Measurements from ENCODE around the gene HS3ST5.
"Not testable (repeated sequence)": the region's sequence is repeated elsewhere in the genome, so short reads cannot be mapped to it uniquely, and the experiment has no call there.

Gene HS3ST5

DNA sequence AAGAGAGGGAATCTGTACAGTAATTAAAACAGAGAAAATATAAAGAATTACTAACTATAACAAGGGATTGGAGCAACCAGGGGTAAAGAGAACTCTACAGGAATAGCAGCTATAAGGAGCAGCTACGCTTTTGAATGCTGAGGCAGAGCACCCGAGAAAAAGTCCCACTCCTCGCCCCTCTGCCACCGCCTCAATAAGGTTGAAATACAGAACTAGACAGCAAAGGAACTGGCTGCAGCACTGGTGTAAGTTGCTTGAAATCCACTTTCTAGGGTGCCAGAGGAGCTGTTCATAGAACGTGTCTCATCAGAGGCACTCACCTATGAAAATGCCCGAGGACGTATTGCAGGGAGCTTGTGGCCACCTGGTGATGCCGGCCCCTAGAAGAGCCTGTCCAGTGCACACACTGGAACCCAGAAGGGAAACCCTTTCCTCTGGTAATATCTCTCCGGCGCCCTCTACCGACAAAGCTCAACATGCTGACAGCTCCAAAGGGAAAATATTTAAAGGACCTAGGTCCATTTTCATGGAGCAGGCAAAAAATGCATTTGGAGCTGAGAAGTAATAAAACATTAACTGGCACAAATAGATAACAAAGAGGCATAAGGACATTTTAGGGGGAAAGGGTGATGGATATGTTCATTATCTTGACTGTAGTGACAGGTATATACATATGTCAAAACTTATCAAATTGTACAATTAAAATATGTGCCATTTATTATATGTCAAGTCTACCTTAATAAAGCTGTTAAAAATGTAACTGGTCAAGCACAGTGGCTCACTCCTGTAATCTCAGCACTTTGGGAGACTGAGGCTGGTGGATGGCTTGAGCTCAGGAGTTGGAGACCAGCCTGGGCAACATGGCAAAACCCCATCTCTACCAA, 234.5 kb downstream of the HS3ST5 start:
- no peak overlapping the region for H3K4me3 ChIP-seq (ENCODE audit: low read length)
- no peak for TF ChIP-seq ZNF274 (IDR thresholded peaks at IDR 0.05; ENCODE audit: low read depth, low read length)

- no peak for TF ChIP-seq ZNF274 (IDR thresholded peaks at IDR 0.05; ENCODE audit: low read depth, low read length)
Measured at GRCh38 chr6:114106020-114106419, 236.8 kb downstream of the HS3ST5 start.

GRCh38 chr6:114101255-114101654, 241.6 kb downstream of the HS3ST5 start:
- TF ChIP-seq ZNF274 (IDR thresholded peaks at IDR 0.05; ENCODE audit: low read depth, low read length) = no peak
- no peak overlapping the region for H3K4me3 ChIP-seq (ENCODE audit: low read length)

More at GRCh38 chr6:114106020-114106419, 236.8 kb downstream of the HS3ST5 start:
- H3K4me3 ChIP-seq (ENCODE audit: low read length) = no peak overlapping the region

- TF ChIP-seq ZNF274 (IDR thresholded peaks at IDR 0.05; ENCODE audit: low read depth, low read length) = no peak
- no peak overlapping the region for H3K4me3 ChIP-seq (ENCODE audit: low read length)
Measured at GRCh38 chr6:114100215-114100994, 242.4 kb downstream of the HS3ST5 start.

- H3K4me3 ChIP-seq (ENCODE audit: low read length) = no peak overlapping the region
- no peak for TF ChIP-seq ZNF274 (IDR thresholded peaks at IDR 0.05; ENCODE audit: low read depth, low read length)
Measured at GRCh38 chr6:114096561-114097172, 246.2 kb downstream of the HS3ST5 start.

- no peak overlapping the region for H3K4me3 ChIP-seq (ENCODE audit: low read length)
- TF ChIP-seq ZNF274 (IDR thresholded peaks at IDR 0.05; ENCODE audit: low read depth, low read length) = no peak
Measured at GRCh38 chr6:114092943-114093342, 249.9 kb downstream of the HS3ST5 start.

GRCh38 chr6:114090626-114091025, 252.2 kb downstream of the HS3ST5 start:
- no peak overlapping the region for H3K4me3 ChIP-seq (ENCODE audit: low read length)
- no peak for TF ChIP-seq ZNF274 (IDR thresholded peaks at IDR 0.05; ENCODE audit: low read depth, low read length)

- no peak overlapping the region for H3K4me3 ChIP-seq (ENCODE audit: low read length)
- no peak for TF ChIP-seq ZNF274 (IDR thresholded peaks at IDR 0.05; ENCODE audit: low read depth, low read length)
Measured at GRCh38 chr6:114087496-114087895, 255.3 kb downstream of the HS3ST5 start.

- no peak overlapping the region for H3K4me3 ChIP-seq (ENCODE audit: low read length)
- TF ChIP-seq ZNF274 (IDR thresholded peaks at IDR 0.05; ENCODE audit: low read depth, low read length) = no peak
Measured at GRCh38 chr6:114085211-114085610, 257.6 kb downstream of the HS3ST5 start.

GRCh38 chr6:114084327-114084890, 258.4 kb downstream of the HS3ST5 start:
- H3K4me3 ChIP-seq (ENCODE audit: low read length) = no peak overlapping the region
- no peak for TF ChIP-seq ZNF274 (IDR thresholded peaks at IDR 0.05; ENCODE audit: low read depth, low read length)

DNA sequence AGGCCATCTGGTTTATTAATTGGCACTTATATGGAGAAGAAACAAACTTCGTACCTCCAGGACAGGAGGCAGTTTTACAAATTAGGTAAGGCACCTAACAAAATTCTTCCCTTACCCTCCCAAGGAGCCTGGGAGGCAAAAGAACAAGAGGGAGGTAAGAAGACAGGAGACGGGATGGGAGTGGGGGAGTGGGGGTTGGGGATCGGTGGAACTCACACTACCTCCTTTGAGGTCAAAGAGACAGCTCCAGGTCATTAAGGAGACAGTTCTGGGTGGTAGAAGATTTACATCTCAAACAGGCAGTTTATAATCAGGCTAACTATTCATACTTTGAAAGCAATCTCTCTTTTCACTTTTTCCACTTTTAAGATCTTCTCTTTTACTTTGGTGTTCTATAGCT, 259.6 kb downstream of the HS3ST5 start:
- no peak overlapping the region for H3K4me3 ChIP-seq (ENCODE audit: low read length)

DNA sequence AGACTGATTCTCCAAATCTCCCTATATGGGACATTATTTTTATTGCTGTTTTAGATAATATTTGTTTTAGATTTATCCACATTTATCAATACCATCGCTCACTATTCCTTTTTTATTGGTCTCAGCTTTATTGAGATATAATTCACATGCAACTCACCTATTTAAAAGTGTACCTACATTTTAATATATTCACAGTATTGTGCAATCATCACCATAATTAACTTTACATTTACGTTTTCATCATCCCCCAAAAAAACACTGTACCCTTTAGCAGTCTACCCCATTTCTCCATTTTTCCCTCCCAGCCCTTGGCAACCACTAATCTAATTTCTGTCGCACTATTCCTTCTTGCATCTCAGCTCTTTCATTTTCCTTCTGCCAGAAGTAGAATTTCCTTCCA, 261.1 kb downstream of the HS3ST5 start:
- TF ChIP-seq ZNF274 (IDR thresholded peaks at IDR 0.05; ENCODE audit: low read depth, low read length) = no peak
- no peak overlapping the region for H3K4me3 ChIP-seq (ENCODE audit: low read length)

More for the DNA sequence above, 259.6 kb downstream of the HS3ST5 start:
- TF ChIP-seq ZNF274 (IDR thresholded peaks at IDR 0.05; ENCODE audit: low read depth, low read length) = no peak

DNA sequence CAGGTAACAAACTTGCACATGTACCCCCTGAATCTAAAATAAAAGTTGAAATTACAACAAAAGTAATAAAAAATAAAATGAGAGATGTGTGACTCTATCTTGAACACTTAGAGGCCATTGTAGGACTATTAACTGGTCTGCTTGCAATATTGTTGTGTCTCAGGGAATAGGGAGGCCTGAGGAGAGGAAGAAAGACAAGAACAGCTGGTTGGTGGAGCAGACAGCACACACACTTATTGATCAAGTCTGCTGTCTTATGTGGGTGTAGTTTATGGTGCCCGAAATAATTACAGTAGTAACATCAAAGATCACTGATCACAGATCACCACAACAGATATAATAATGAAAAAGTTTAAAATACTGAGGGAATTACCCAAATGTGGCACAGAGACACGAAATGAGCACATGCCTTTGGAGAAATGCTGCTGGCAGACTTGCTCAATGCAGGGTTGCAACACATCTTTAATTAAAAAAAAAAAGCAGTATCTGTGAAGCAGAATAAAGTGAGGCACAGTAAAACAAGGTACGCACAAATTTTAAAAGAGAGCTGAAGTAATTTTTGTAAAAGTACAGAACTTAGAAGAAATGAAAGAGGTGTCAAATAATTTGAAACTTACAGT, 261.8 kb downstream of the HS3ST5 start:
- no peak for TF ChIP-seq ZNF274 (IDR thresholded peaks at IDR 0.05; ENCODE audit: low read depth, low read length)
- no peak overlapping the region for H3K4me3 ChIP-seq (ENCODE audit: low read length)

DNA sequence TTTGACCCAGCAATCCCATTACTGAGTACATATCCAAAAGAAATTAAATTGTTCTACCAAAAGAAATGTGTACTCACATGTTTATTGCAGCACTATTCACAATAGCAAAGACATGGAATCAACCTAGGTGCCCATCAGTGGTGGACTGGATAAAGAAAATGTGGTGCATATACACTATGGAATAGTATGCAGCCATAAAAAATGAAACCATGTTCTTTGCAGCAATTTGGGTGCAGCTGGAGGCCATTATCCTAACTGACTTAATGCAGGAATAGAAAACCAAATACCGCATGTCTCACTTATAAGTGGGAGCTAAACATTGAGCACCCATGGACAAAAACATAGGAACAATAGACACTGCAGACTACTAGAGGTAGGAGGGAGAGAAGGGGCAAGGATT, 262.4 kb downstream of the HS3ST5 start:
- not testable (repeated sequence) for H3K4me3 ChIP-seq (ENCODE audit: low read length)

Data from GM08714 (cell line).